ENCODE results near the gene GALNTL6. TPM values are rescaled to one million over a fixed set of nuclear protein-coding genes. Genes with fewer than 3 reads are reported as not detected.

Gene GALNTL6
- total RNA-seq, 1 experiment from 2014 or later: not detected

DNA sequence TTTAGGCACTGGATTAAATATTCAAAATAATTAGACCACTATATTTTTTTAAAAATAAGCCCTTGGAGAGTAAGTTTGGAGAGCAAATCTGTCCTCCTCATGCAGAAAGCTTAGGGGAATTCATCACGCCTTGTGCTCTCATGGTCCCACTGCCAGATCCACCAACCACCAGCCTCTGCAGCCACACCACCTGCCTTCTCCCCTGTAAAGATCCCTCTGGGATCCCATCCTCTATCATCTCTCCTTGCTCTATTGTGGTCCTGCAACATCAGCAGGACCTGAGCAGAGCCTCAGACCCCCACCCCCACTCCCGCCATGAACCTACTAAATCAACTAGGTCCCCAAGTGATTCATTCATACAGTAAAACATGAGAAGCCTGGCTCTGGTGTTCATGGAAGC is 872.8 kb downstream of the GALNTL6 start:
- H3K4me2 ChIP-seq (ENCODE audit: insufficient read depth, insufficient read length, low read length): no peak overlapping the region
- peaks cover 3 to 4% (median 3%) of the 10 kb centered on the region in 3 experiments; a peak in 5 of 7 replicates for H3K36me3 Mint-ChIP-seq (ENCODE audit: insufficient read depth in 1 of 3, low read depth in 3 of 3)

More for the DNA sequence above, 872.8 kb downstream of the GALNTL6 start:
- H3K79me1 ChIP-seq (ENCODE audit: insufficient read depth, low read depth, low read length, poor library complexity, severe bottlenecking): no peaks in the 10 kb centered on the region
- no peaks in the 10 kb centered on the region for H3K23me2 ChIP-seq (ENCODE audit: insufficient read length, low read depth, low read length, poor library complexity, severe bottlenecking)
- no peak overlapping the region for H2AK5ac ChIP-seq (ENCODE audit: insufficient read length, low read length)
- no peak overlapping the region for H3K14ac ChIP-seq (ENCODE audit: insufficient read depth, low read length)
- H3K4me1 Mint-ChIP-seq: no peaks in the 10 kb centered on the region
- no peak overlapping the region for H3K4ac ChIP-seq (ENCODE audit: low read depth, low read length)
- H3T11ph ChIP-seq (ENCODE audit: low read length): no peak overlapping the region
- no peak overlapping the region for H4K91ac ChIP-seq (ENCODE audit: insufficient read length, low read depth, low read length)
- H3K56ac ChIP-seq (ENCODE audit: insufficient read length, low read depth, low read length): no peak overlapping the region
- no peak for DNase-seq
- no peak overlapping the region for H4K8ac ChIP-seq (replicated peaks; ENCODE audit: insufficient read length, low read depth, low read length)
- H2AFZ ChIP-seq (ENCODE audit: low read length): no peak overlapping the region
- H2BK20ac ChIP-seq (ENCODE audit: low read depth, low read length, poor library complexity, severe bottlenecking): no peak overlapping the region
- H2BK12ac ChIP-seq (ENCODE audit: insufficient read length, low read depth, low read length): no peak overlapping the region
- peaks cover 3 to 5% of the 10 kb centered on the region in 2 experiments for H3K9me3 Mint-ChIP-seq
- no peak overlapping the region for H2BK15ac ChIP-seq (ENCODE audit: low read depth, low read length)
- H4K20me1 ChIP-seq (ENCODE audit: control insufficient read depth, insufficient read depth, insufficient read length): no peaks in the 10 kb centered on the region
- no peak overlapping the region for H3K18ac ChIP-seq (ENCODE audit: insufficient read length, low read depth, low read length)
- H2BK120ac ChIP-seq (ENCODE audit: low read depth, low read length, poor library complexity, severe bottlenecking): no peak overlapping the region
- no peaks in the 10 kb centered on the region for H3K4me1 ChIP-seq (ENCODE audit: insufficient read depth, low read length)
- H3K27ac Mint-ChIP-seq: no peak overlapping the region
- no peak overlapping the region for H3K23ac ChIP-seq (ENCODE audit: insufficient read length, low read depth, low read length)
- no peaks in the 10 kb centered on the region for H3K27me3 ChIP-seq (ENCODE audit: insufficient read depth, low read length)
- TF ChIP-seq, protein P1, sequence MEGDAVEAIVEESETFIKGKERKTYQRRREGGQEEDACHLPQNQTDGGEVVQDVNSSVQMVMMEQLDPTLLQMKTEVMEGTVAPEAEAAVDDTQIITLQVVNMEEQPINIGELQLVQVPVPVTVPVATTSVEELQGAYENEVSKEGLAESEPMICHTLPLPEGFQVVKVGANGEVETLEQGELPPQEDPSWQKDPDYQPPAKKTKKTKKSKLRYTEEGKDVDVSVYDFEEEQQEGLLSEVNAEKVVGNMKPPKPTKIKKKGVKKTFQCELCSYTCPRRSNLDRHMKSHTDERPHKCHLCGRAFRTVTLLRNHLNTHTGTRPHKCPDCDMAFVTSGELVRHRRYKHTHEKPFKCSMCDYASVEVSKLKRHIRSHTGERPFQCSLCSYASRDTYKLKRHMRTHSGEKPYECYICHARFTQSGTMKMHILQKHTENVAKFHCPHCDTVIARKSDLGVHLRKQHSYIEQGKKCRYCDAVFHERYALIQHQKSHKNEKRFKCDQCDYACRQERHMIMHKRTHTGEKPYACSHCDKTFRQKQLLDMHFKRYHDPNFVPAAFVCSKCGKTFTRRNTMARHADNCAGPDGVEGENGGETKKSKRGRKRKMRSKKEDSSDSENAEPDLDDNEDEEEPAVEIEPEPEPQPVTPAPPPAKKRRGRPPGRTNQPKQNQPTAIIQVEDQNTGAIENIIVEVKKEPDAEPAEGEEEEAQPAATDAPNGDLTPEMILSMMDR (conservative IDR thresholded peaks at IDR 0.05): no peak
- no peaks in the 10 kb centered on the region for H3K79me2 ChIP-seq (ENCODE audit: insufficient read depth, low read length)
- H3K9ac ChIP-seq (ENCODE audit: extremely low read depth, insufficient read length, low read length): no peak overlapping the region
- no peak overlapping the region for H3K4me3 Mint-ChIP-seq
- H3K9me3 ChIP-seq (ENCODE audit: control insufficient read depth, low read depth, low read length): peaks cover 3% of the 10 kb centered on the region
- H3K27ac ChIP-seq (ENCODE audit: insufficient read length, low read depth, low read length): no peak overlapping the region
- no peak overlapping the region for H2BK5ac ChIP-seq (ENCODE audit: insufficient read length, low read length)
- H3K27me3 Mint-ChIP-seq (ENCODE audit: low read depth): no peaks in the 10 kb centered on the region
- no CpG with 5 or more reads among the region's 2 CpGs for WGBS (ENCODE audit: extremely low coverage, insufficient read length, low lambda C conversion rate)
- no peak overlapping the region for H4K5ac ChIP-seq (ENCODE audit: insufficient read length, low read depth, low read length)
